ENCODE measurements around the gene ST6GALNAC1.

Gene ST6GALNAC1

GRCh38 chr17:76646712-76647111 is 3.2 kb upstream of the ST6GALNAC1 start:
- no peak for TF ChIP-seq CTCF (IDR thresholded peaks at IDR 0.05; ENCODE audit: borderline replicate concordance, control extremely low read depth, extremely low read depth, insufficient read depth, missing control alignments)
- in situ Hi-C loops (cut with MboI; ENCODE audit: low sequenced_read_pairs, unreplicated experiment): no loop called here
- no peak for DNase-seq (ENCODE audit: low spot score)

GRCh38 chr17:76645481-76645880 is 1.9 kb upstream of the ST6GALNAC1 start:
- in situ Hi-C loops (cut with MboI; ENCODE audit: low sequenced_read_pairs, unreplicated experiment): no loop called here
- DNase-seq (ENCODE audit: low spot score): no peak

GRCh38 chr17:76644995-76645394 is 1.4 kb upstream of the ST6GALNAC1 start:
- no peak for DNase-seq (ENCODE audit: low spot score)
- no peak for TF ChIP-seq CTCF (IDR thresholded peaks at IDR 0.05; ENCODE audit: borderline replicate concordance, control extremely low read depth, extremely low read depth, insufficient read depth, missing control alignments)
- in situ Hi-C loops (cut with MboI; ENCODE audit: low sequenced_read_pairs, unreplicated experiment): no loop called here

More at GRCh38 chr17:76645481-76645880, 1.9 kb upstream of the ST6GALNAC1 start:
- no peak for TF ChIP-seq CTCF (IDR thresholded peaks at IDR 0.05; ENCODE audit: borderline replicate concordance, control extremely low read depth, extremely low read depth, insufficient read depth, missing control alignments)

- TF ChIP-seq CTCF (IDR thresholded peaks at IDR 0.05; ENCODE audit: borderline replicate concordance, control extremely low read depth, extremely low read depth, insufficient read depth, missing control alignments): no peak
- in situ Hi-C loops (cut with MboI; ENCODE audit: low sequenced_read_pairs, unreplicated experiment): no loop called here
- no peak for DNase-seq (ENCODE audit: low spot score)
Measured at GRCh38 chr17:76642994-76643393, 563 bp downstream of the ST6GALNAC1 start.

DNA sequence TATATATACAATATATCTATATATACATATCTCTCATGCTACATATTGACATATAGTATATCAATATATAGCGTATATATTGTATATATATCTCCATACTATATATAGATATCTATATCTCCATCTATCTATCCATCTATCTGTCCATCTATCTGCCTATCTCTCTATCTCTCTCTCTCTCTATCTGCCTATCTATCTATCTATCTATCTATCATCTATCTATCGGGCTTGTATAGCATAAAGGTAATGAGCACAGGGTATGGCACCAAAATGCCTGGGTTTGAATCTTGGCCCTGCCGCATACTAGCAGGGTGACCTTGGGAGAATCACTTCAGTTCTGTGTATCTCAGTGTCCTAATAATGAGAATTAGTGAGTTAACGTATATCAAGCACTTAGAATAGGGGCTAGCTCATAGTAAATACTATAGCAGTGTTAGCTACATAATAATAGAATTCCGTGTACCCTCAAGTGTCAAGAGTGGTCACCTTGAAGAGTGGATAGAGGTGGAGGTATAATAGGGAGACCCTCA is 1.5 kb downstream of the ST6GALNAC1 start:
- no peak for TF ChIP-seq CTCF (IDR thresholded peaks at IDR 0.05; ENCODE audit: borderline replicate concordance, control extremely low read depth, extremely low read depth, insufficient read depth, missing control alignments)
- DNase-seq (ENCODE audit: low spot score): no peak
- in situ Hi-C loops (cut with MboI; ENCODE audit: low sequenced_read_pairs, unreplicated experiment): no loop called here

- in situ Hi-C loops (cut with MboI; ENCODE audit: low sequenced_read_pairs, unreplicated experiment): no loop called here
- no peak for TF ChIP-seq CTCF (IDR thresholded peaks at IDR 0.05; ENCODE audit: borderline replicate concordance, control extremely low read depth, extremely low read depth, insufficient read depth, missing control alignments)
- no peak for DNase-seq (ENCODE audit: low spot score)
Measured at GRCh38 chr17:76641501-76641900, 2.1 kb downstream of the ST6GALNAC1 start.
